Measurements from ENCODE around the gene MECR. TPM values are rescaled to one million over a fixed set of nuclear protein-coding genes. Genes with fewer than 3 reads are reported as not detected.

The MECR gene
- total and polyA plus RNA-seq, 8 donors = 8.9 to 47.8 (median 17.8) TPM

GRCh38 chr1:29245876-29246275 lies 15.1 kb upstream of the MECR start:
- TF ChIP-seq, protein P1, sequence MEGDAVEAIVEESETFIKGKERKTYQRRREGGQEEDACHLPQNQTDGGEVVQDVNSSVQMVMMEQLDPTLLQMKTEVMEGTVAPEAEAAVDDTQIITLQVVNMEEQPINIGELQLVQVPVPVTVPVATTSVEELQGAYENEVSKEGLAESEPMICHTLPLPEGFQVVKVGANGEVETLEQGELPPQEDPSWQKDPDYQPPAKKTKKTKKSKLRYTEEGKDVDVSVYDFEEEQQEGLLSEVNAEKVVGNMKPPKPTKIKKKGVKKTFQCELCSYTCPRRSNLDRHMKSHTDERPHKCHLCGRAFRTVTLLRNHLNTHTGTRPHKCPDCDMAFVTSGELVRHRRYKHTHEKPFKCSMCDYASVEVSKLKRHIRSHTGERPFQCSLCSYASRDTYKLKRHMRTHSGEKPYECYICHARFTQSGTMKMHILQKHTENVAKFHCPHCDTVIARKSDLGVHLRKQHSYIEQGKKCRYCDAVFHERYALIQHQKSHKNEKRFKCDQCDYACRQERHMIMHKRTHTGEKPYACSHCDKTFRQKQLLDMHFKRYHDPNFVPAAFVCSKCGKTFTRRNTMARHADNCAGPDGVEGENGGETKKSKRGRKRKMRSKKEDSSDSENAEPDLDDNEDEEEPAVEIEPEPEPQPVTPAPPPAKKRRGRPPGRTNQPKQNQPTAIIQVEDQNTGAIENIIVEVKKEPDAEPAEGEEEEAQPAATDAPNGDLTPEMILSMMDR (IDR thresholded peaks at IDR 0.05) = peak in 4 of 7 experiments; percentile 15 to 25 (median 19)
- TF ChIP-seq POLR2AphosphoS5 (IDR thresholded peaks at IDR 0.05) (no peak), EP300 (IDR thresholded peaks at IDR 0.05) (no peak), POLR2A (IDR thresholded peaks at IDR 0.05) (no peak)
- DNase-seq = peak in 1 of 2 donors; percentile 67
- Histone ChIP-seq H3K27me3 (no peaks in the 10 kb centered on the region), H3K9me3 (no peaks in the 10 kb centered on the region), H3K4me1 (peaks cover 0 to 9% (median 3%) of the 10 kb centered on the region in 4 donors), H3K36me3 (no peaks in the 10 kb centered on the region), H3K4me3 (no peak overlapping the region), H3K27ac (no peak overlapping the region)
- 45 to 62% (median 57%) methylated on average over 3 to 5 of the region's 5 CpGs for WGBS, 5 donors
- intact Hi-C loops (cut with DNase I; ENCODE audit: low total_unique reads) = loop anchor here (10.0 kb wide), 1 partner anchor 209 kb away; no protein-coding TSS in a partner anchor

DNA sequence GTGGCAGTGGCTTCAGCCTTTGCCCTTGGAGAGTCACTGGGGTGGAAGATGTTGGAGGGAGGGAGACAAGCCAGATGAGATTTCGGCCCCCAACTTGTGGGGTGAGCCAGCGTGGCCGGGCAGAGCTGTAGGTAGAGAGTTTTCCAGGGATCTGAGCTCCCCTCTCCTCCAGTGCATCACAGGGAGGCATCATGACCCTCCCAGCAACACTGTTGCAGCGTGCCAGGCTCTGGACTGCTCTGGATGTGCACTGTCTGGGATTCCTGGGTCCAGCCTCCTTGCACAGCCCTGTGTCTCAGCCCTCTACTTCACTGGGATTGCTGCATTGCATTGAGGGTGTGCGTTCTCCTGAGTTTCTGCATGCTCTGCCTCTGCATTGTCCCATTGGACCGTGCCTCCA lies 14.5 kb upstream of the MECR start:
- H3K4me3 ChIP-seq = no peak overlapping the region
- 75 to 83% (median 80%) methylated on average over 6 of the region's 6 CpGs for WGBS, 5 donors
- no peak for DNase-seq
- no peak overlapping the region for H3K27ac ChIP-seq
- H3K36me3 ChIP-seq = no peaks in the 10 kb centered on the region
- H3K4me1 ChIP-seq = peaks cover 0 to 9% (median 3%) of the 10 kb centered on the region in 4 donors
- no peaks in the 10 kb centered on the region for H3K9me3 ChIP-seq
- intact Hi-C loops (cut with DNase I; ENCODE audit: low total_unique reads) = loop anchor here (10.0 kb wide), 1 partner anchor 210 kb away; no protein-coding TSS in a partner anchor
- TF ChIP-seq EP300 (IDR thresholded peaks at IDR 0.05) (no peak), POLR2AphosphoS5 (IDR thresholded peaks at IDR 0.05) (no peak), POLR2A (IDR thresholded peaks at IDR 0.05) (no peak)
- TF ChIP-seq, protein P1 (IDR thresholded peaks at IDR 0.05) = no peak
- peaks cover 0 to 5% (median 0%) of the 10 kb centered on the region in 3 donors for H3K27me3 ChIP-seq

DNA sequence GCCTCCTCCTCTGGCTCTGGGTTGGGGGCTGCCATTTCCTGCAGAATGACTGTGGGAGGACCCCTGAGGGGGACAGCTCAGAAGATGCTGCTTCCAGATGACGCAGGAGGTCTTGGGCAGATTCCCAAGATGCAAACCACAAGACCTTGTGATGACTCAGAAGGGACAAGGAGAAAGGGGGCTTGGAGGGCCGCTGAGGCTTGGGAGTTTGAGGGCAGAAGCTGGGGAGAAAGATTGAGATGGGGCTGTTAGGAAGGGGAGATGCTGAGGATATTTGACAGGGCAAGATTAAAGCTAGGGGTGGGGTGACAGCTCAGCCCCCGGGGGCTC lies 13.1 kb upstream of the MECR start:
- intact Hi-C loops (cut with DNase I; ENCODE audit: low total_unique reads) = loop anchor here (10.0 kb wide), 1 partner anchor 211 kb away; no protein-coding TSS in a partner anchor
- Histone ChIP-seq H3K4me3 (no peak overlapping the region), H3K27ac (no peak overlapping the region), H3K9me3 (no peaks in the 10 kb centered on the region), H3K36me3 (no peaks in the 10 kb centered on the region), H3K27me3 (peaks cover 0 to 16% (median 0%) of the 10 kb centered on the region in 3 donors), H3K4me1 (peaks cover 0 to 13% (median 3%) of the 10 kb centered on the region in 4 donors)
- 55 to 68% (median 61%) methylated on average over 3 of the region's 3 CpGs for WGBS, 5 donors
- TF ChIP-seq POLR2AphosphoS5 (IDR thresholded peaks at IDR 0.05) (no peak), POLR2A (IDR thresholded peaks at IDR 0.05) (no peak), EP300 (IDR thresholded peaks at IDR 0.05) (no peak)
- TF ChIP-seq, protein P1 (IDR thresholded peaks at IDR 0.05) = no peak
- peak in 1 of 2 donors; percentile 34 for DNase-seq

DNA sequence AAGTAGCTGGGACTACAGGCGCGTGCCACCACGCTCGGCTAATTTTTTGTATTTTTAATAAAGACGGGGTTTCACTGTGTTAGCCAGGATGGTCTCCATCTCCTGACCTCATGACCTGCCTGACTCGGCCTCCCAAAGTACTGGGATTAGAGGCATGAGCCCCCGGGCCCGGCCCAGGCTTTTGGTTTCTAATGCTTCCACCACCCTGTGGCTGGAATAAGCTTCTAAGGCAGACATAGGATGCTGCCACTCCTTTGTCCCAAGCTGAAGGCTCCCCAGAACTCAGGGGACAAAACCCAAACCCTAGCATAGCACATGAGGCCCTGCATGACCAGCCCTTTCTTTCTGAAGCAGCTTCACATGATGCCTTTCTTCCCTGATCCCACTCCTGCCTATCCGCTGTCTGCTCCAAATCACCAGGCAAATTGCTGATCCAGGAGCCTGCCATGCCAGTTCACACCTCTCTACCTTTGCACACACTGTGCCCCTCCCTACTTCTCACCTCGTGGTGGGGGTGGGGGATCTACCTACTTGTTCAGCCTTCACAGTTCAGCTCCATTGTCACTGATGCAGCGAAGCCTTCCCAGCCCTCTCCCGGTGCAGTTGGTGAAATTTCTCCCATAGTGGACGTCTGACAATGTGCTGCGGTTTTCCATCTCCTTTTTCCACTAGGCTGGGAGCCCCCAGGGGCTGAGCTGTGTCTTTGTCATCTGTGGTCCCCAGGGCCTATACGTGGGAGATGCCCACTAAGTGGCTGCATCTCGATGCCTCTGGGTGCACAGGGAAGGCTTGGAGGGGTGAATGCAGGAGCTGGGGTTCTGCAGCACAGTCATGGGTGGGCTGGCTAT lies 12.5 kb upstream of the MECR start:
- H3K27ac ChIP-seq = no peak overlapping the region
- peaks cover 2 to 14% (median 9%) of the 10 kb centered on the region in 4 donors for H3K4me1 ChIP-seq
- no peak overlapping the region for H3K4me3 ChIP-seq
- H3K9me3 ChIP-seq = no peaks in the 10 kb centered on the region
- DNase-seq = no peak
- peaks cover 0 to 22% (median 0%) of the 10 kb centered on the region in 3 donors for H3K27me3 ChIP-seq
- no peaks in the 10 kb centered on the region for H3K36me3 ChIP-seq
- WGBS, 5 donors = 79 to 84% (median 80%) methylated on average over 16 of the region's 16 CpGs
- intact Hi-C loops (cut with DNase I; ENCODE audit: low total_unique reads) = loop anchor here (10.0 kb wide), 1 partner anchor 212 kb away; no protein-coding TSS in a partner anchor
- TF ChIP-seq POLR2A (IDR thresholded peaks at IDR 0.05) (no peak), EP300 (IDR thresholded peaks at IDR 0.05) (no peak), POLR2AphosphoS5 (IDR thresholded peaks at IDR 0.05) (no peak)
- TF ChIP-seq, protein P1 (IDR thresholded peaks at IDR 0.05) = no peak
